ENCODE data around the gene TGFBR1. TPM values are rescaled to one million over a fixed set of nuclear protein-coding genes. Genes with fewer than 3 reads are reported as not detected.
A peak's percentile ranks its signal among the peaks of the same experiment; 100 is the strongest.

The TGFBR1 gene
- total RNA-seq, 1 experiment from 2014 or later: 17.9 TPM

DNA sequence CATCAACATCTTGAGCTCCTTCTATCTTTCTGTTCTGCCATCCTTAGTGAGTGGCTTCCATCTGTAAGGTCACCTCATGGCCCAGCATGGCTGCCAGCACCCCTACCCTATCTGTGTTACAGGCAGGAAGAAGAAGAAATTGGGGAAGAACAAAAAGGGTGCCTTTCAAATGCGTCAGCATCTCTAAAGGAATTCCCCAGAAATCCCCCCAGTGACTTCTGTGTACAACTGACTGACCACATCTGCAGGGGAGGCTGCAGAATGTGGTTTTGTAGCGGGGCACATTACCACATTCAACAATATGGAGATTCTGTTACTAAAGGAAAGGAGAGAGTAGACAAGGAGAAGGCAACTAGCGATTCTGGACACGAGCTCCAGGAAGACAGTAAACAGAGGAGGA, 76.7 kb downstream of the TGFBR1 start:
- Histone ChIP-seq H3K4me3 (ENCODE audit: low read length) (no peak overlapping the region), H3K79me2 (ENCODE audit: low read length) (no peaks in the 10 kb centered on the region), H2AFZ (ENCODE audit: low read length) (no peak overlapping the region), H3K4me1 (ENCODE audit: low read length) (no peaks in the 10 kb centered on the region), H4K20me1 (ENCODE audit: insufficient read depth, low read depth, low read length) (no peaks in the 10 kb centered on the region), H3K36me3 (ENCODE audit: insufficient read depth, low read length) (no peaks in the 10 kb centered on the region), H3K9me3 (ENCODE audit: low read length) (no peaks in the 10 kb centered on the region), H3K9me2 (replicated peaks; ENCODE audit: insufficient read depth, low read length) (no peaks in the 10 kb centered on the region), H3K4me2 (ENCODE audit: low read depth, low read length, poor library complexity, severe bottlenecking) (no peak overlapping the region), H3K9ac (ENCODE audit: low read length) (no peak overlapping the region), H3K27me3 (ENCODE audit: low read length) (no peaks in the 10 kb centered on the region), H3K27ac (ENCODE audit: low read length) (no peak overlapping the region)
- DNase-seq: no peak

GRCh38 chr9:99182356-99182755, 77.4 kb downstream of the TGFBR1 start:
- no peak for DNase-seq
- Histone ChIP-seq H4K20me1 (ENCODE audit: insufficient read depth, low read depth, low read length) (no peaks in the 10 kb centered on the region), H3K9me2 (replicated peaks; ENCODE audit: insufficient read depth, low read length) (no peaks in the 10 kb centered on the region), H2AFZ (ENCODE audit: low read length) (no peak overlapping the region), H3K4me1 (ENCODE audit: low read length) (peaks cover 3% of the 10 kb centered on the region; the same call in 1 of the 2 replicates), H3K27ac (ENCODE audit: low read length) (no peak overlapping the region), H3K27me3 (ENCODE audit: low read length) (no peaks in the 10 kb centered on the region), H3K4me3 (ENCODE audit: low read length) (no peak overlapping the region), H3K9ac (ENCODE audit: low read length) (no peak overlapping the region), H3K4me2 (ENCODE audit: low read depth, low read length, poor library complexity, severe bottlenecking) (no peak overlapping the region), H3K9me3 (ENCODE audit: low read length) (no peaks in the 10 kb centered on the region), H3K79me2 (ENCODE audit: low read length) (no peaks in the 10 kb centered on the region), H3K36me3 (ENCODE audit: insufficient read depth, low read length) (no peaks in the 10 kb centered on the region)

DNA sequence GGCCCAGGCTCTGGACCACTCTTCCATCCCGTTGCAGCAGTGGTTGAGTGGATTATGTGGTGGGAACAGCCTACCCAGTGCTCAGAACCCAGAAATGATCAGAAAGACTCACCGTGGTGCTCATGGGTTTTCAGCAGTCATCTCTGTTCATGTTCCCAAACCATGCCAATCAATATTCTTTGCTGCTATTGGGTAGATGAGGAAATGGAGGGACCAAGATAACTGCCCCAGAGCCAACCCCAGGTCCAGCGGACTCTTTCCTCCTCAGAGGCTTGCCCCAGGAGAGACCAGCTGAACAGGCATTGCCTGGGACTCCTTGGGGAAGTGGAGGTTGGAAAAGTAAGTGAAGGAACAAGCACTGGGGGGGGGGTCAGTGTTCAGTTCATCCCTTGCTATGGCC, 78.7 kb downstream of the TGFBR1 start:
- Histone ChIP-seq H4K20me1 (ENCODE audit: insufficient read depth, low read depth, low read length) (no peaks in the 10 kb centered on the region), H3K9ac (ENCODE audit: low read length) (no peak overlapping the region), H3K4me2 (ENCODE audit: low read depth, low read length, poor library complexity, severe bottlenecking) (no peak overlapping the region), H3K4me3 (ENCODE audit: low read length) (no peak overlapping the region), H3K79me2 (ENCODE audit: low read length) (no peaks in the 10 kb centered on the region), H3K9me3 (ENCODE audit: low read length) (no peaks in the 10 kb centered on the region), H3K27me3 (ENCODE audit: low read length) (no peaks in the 10 kb centered on the region), H3K4me1 (ENCODE audit: low read length) (peaks cover 5% of the 10 kb centered on the region; the same call in 1 of the 2 replicates), H3K36me3 (ENCODE audit: insufficient read depth, low read length) (no peaks in the 10 kb centered on the region), H3K27ac (ENCODE audit: low read length) (no peak overlapping the region), H2AFZ (ENCODE audit: low read length) (no peak overlapping the region), H3K9me2 (replicated peaks; ENCODE audit: insufficient read depth, low read length) (no peaks in the 10 kb centered on the region)
- no peak for DNase-seq

- Histone ChIP-seq H3K4me2 (ENCODE audit: low read depth, low read length, poor library complexity, severe bottlenecking) (no peak overlapping the region), H3K36me3 (ENCODE audit: insufficient read depth, low read length) (no peaks in the 10 kb centered on the region), H3K79me2 (ENCODE audit: low read length) (no peaks in the 10 kb centered on the region), H2AFZ (ENCODE audit: low read length) (no peak overlapping the region), H3K27me3 (ENCODE audit: low read length) (no peaks in the 10 kb centered on the region), H3K27ac (ENCODE audit: low read length) (no peak overlapping the region), H3K4me1 (ENCODE audit: low read length) (peaks cover 5% of the 10 kb centered on the region; the same call in 1 of the 2 replicates), H3K4me3 (ENCODE audit: low read length) (no peak overlapping the region), H3K9me2 (replicated peaks; ENCODE audit: insufficient read depth, low read length) (no peaks in the 10 kb centered on the region), H3K9ac (ENCODE audit: low read length) (no peak overlapping the region), H4K20me1 (ENCODE audit: insufficient read depth, low read depth, low read length) (no peaks in the 10 kb centered on the region), H3K9me3 (ENCODE audit: low read length) (no peaks in the 10 kb centered on the region)
- no peak for DNase-seq
Measured at GRCh38 chr9:99184110-99184474, 79.2 kb downstream of the TGFBR1 start.

DNA sequence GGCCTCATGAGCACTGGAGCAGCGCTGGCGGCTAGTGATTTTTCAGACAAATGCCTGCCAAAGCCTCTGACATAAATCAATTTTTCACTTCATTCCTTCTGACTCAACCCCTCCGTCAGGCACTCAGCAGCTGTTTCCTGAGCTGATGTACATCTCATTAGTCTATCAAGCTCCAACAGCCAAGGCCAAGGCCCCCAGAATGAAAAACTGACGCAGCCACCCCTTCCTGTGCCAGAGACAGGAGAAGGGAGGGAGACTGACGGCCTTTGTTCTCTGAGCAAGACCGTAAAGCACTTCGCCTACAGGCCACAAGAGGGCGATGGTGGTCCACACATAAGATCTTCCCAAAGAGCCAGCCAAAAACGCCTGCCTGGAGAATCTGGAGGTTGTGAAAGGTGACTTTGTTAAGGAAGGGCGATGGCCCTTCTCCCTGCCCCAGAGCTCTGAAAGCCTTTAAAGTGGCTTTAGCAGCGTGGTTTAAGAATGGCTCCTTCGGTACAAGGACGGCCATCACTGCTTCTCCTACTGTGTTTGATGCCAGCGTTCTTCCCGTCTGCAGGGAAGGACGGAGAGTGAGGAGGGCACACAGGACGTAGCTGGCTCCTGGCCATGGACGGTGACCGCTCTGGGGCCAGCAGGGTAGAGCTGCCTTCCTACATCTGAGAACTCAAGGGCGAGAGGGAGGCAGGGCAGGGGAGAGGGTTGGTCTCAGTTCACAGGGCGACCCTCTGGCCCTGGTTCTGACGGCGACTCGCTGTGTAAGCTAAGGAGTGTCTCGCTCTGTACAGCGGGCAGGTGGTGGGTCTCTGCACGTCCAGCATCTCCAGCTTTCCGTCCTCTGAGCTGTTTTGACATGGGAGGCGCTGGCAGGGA, 79.8 kb downstream of the TGFBR1 start:
- no peaks in the 10 kb centered on the region for H4K20me1 ChIP-seq (ENCODE audit: insufficient read depth, low read depth, low read length)
- peak; percentile 89 for DNase-seq
- no peaks in the 10 kb centered on the region for H3K9me3 ChIP-seq (ENCODE audit: low read length)
- no peak overlapping the region for H3K4me3 ChIP-seq (ENCODE audit: low read length)
- peaks cover 5% of the 10 kb centered on the region; the same call in 1 of the 2 replicates for H3K4me1 ChIP-seq (ENCODE audit: low read length)
- no peak overlapping the region for H3K4me2 ChIP-seq (ENCODE audit: low read depth, low read length, poor library complexity, severe bottlenecking)
- no peak overlapping the region for H2AFZ ChIP-seq (ENCODE audit: low read length)
- no peak overlapping the region for H3K27ac ChIP-seq (ENCODE audit: low read length)
- no peaks in the 10 kb centered on the region for H3K79me2 ChIP-seq (ENCODE audit: low read length)
- H3K36me3 ChIP-seq (ENCODE audit: insufficient read depth, low read length): no peaks in the 10 kb centered on the region
- no peaks in the 10 kb centered on the region for H3K27me3 ChIP-seq (ENCODE audit: low read length)
- no peak overlapping the region for H3K9ac ChIP-seq (ENCODE audit: low read length)
- H3K9me2 ChIP-seq (replicated peaks; ENCODE audit: insufficient read depth, low read length): no peaks in the 10 kb centered on the region

GRCh38 chr9:99185348-99185632, 80.4 kb downstream of the TGFBR1 start:
- H3K9me2 ChIP-seq (replicated peaks; ENCODE audit: insufficient read depth, low read length): no peaks in the 10 kb centered on the region
- DNase-seq: no peak
- H3K9ac ChIP-seq (ENCODE audit: low read length): no peak overlapping the region
- H3K79me2 ChIP-seq (ENCODE audit: low read length): no peaks in the 10 kb centered on the region
- no peaks in the 10 kb centered on the region for H3K27me3 ChIP-seq (ENCODE audit: low read length)
- no peak overlapping the region for H3K4me3 ChIP-seq (ENCODE audit: low read length)
- no peaks in the 10 kb centered on the region for H3K36me3 ChIP-seq (ENCODE audit: insufficient read depth, low read length)
- H3K9me3 ChIP-seq (ENCODE audit: low read length): no peaks in the 10 kb centered on the region
- H3K4me1 ChIP-seq (ENCODE audit: low read length): peaks cover 5% of the 10 kb centered on the region; the same call in 1 of the 2 replicates
- H2AFZ ChIP-seq (ENCODE audit: low read length): no peak overlapping the region
- no peak overlapping the region for H3K27ac ChIP-seq (ENCODE audit: low read length)
- H4K20me1 ChIP-seq (ENCODE audit: insufficient read depth, low read depth, low read length): no peaks in the 10 kb centered on the region
- no peak overlapping the region for H3K4me2 ChIP-seq (ENCODE audit: low read depth, low read length, poor library complexity, severe bottlenecking)

DNA sequence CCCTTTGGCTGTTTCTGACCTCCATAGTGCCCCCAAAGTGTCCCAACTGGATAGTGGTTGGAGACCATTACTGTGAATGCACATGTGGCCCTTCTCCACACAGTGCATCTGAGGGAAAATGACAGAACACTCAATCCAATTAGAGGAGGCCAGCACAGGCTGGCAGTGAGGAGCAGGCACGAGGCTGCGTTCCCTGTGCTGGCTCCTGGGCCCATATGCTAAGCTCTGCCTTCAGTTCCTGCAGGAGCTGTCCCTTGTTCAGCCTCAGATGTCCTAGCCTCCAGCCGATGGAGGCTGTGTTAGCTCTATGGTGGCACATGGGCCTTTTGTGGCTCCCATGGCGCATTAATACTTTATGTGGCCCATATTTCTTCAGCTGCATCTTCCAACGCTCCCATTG, 81.0 kb downstream of the TGFBR1 start:
- H3K4me3 ChIP-seq (ENCODE audit: low read length): no peak overlapping the region

DNA sequence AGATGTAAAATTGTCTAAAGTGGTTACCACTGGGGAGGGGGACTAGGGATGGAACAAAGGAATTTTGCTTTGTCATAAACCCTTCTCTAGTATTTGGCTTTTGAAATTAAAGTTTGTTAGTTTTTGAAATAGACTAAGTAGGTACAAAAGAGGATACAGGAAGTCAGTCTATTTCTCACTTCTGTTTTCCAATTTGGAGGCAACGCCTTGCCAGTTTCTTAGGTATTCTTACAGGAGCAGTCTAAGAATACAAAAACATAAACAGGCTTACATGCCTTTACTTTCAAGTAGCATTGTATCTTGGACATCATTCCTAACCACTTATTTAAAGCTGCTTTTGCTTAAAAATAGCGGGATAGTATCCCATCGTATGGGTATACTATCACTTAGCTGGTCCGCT, 82.4 kb downstream of the TGFBR1 start:
- no peaks in the 10 kb centered on the region for H3K79me2 ChIP-seq (ENCODE audit: low read length)
- H2AFZ ChIP-seq (ENCODE audit: low read length): no peak overlapping the region
- H4K20me1 ChIP-seq (ENCODE audit: insufficient read depth, low read depth, low read length): no peaks in the 10 kb centered on the region
- H3K4me2 ChIP-seq (ENCODE audit: low read depth, low read length, poor library complexity, severe bottlenecking): peak overlapping the region; percentile 10
- H3K36me3 ChIP-seq (ENCODE audit: insufficient read depth, low read length): no peaks in the 10 kb centered on the region
- DNase-seq: peak; percentile 53
- H3K27me3 ChIP-seq (ENCODE audit: low read length): no peaks in the 10 kb centered on the region
- no peaks in the 10 kb centered on the region for H3K9me3 ChIP-seq (ENCODE audit: low read length)
- H3K27ac ChIP-seq (ENCODE audit: low read length): no peak overlapping the region
- no peaks in the 10 kb centered on the region for H3K9me2 ChIP-seq (replicated peaks; ENCODE audit: insufficient read depth, low read length)
- no peak overlapping the region for H3K4me3 ChIP-seq (ENCODE audit: low read length)
- H3K9ac ChIP-seq (ENCODE audit: low read length): no peak overlapping the region
- peaks cover 5% of the 10 kb centered on the region; the same call in 1 of the 2 replicates for H3K4me1 ChIP-seq (ENCODE audit: low read length)

More for the DNA sequence above, 81.0 kb downstream of the TGFBR1 start:
- Histone ChIP-seq H4K20me1 (ENCODE audit: insufficient read depth, low read depth, low read length) (no peaks in the 10 kb centered on the region), H3K9ac (ENCODE audit: low read length) (no peak overlapping the region), H3K27me3 (ENCODE audit: low read length) (no peaks in the 10 kb centered on the region), H3K9me2 (replicated peaks; ENCODE audit: insufficient read depth, low read length) (no peaks in the 10 kb centered on the region), H3K4me1 (ENCODE audit: low read length) (peaks cover 5% of the 10 kb centered on the region; the same call in 1 of the 2 replicates), H3K4me2 (ENCODE audit: low read depth, low read length, poor library complexity, severe bottlenecking) (no peak overlapping the region), H3K79me2 (ENCODE audit: low read length) (no peaks in the 10 kb centered on the region), H3K9me3 (ENCODE audit: low read length) (no peaks in the 10 kb centered on the region), H3K27ac (ENCODE audit: low read length) (no peak overlapping the region), H3K36me3 (ENCODE audit: insufficient read depth, low read length) (no peaks in the 10 kb centered on the region), H2AFZ (ENCODE audit: low read length) (no peak overlapping the region)
- no peak for DNase-seq
